Hematopoietic multipotent progenitor cell treated with erythropoietin and hydrocortisone succinate and interleukin-3 and kit ligand, for 8 days (in vitro differentiated cells): ENCODE measurements around the gene NTN5.
"Not testable (repeated sequence)": the region's sequence is repeated elsewhere in the genome, so short reads cannot be mapped to it uniquely, and the experiment has no call there.

ENCODE experiments used
- DNase-seq: peaks from one replicate; pipeline ENCODE4 v3.0.0-alpha.2; 2015

Gene NTN5, protein sequence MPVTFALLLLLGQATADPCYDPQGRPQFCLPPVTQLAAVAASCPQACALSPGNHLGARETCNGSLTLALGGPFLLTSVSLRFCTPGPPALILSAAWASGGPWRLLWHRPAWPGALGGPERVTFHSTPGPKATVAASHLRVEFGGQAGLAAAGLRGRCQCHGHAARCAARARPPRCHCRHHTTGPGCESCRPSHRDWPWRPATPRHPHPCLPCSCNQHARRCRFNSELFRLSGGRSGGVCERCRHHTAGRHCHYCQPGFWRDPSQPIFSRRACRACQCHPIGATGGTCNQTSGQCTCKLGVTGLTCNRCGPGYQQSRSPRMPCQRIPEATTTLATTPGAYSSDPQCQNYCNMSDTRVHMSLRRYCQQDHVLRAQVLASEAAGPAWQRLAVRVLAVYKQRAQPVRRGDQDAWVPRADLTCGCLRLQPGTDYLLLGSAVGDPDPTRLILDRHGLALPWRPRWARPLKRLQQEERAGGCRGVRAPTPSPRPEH

GRCh38 chr19:48672994-48673393 lies at the start of gene NTN5:
Gene NTN5 (minus strand): TSS chr19:48673017. CDS start chr19:48670986, 2,031 bp downstream.
- DNase-seq = no peak

DNA sequence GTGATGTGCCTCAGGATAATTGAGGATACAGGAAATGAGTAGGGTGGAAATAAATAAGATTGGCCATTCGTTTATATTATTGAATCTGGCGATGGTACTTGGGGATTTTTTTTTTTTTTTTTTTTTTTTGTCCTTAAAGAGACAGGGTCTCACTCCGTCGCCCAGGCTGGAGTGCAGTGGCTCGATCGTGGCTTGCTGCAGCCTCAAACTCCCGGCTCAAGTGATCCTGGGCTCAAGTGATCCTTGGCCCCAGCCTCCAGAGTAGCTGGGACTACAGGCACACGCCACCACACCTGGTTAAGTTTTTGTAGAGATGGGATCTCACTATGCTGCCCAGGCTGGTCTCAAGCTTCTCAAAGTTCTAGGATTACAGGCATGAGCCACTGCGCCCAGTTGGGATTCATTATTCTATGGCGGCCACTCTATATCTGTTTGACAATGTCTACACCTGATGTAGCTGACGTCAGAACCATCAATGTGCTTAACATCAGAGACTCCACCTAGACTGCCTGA lies 49.4 kb upstream of the NTN5 start:
- DNase-seq = no peak

DNA sequence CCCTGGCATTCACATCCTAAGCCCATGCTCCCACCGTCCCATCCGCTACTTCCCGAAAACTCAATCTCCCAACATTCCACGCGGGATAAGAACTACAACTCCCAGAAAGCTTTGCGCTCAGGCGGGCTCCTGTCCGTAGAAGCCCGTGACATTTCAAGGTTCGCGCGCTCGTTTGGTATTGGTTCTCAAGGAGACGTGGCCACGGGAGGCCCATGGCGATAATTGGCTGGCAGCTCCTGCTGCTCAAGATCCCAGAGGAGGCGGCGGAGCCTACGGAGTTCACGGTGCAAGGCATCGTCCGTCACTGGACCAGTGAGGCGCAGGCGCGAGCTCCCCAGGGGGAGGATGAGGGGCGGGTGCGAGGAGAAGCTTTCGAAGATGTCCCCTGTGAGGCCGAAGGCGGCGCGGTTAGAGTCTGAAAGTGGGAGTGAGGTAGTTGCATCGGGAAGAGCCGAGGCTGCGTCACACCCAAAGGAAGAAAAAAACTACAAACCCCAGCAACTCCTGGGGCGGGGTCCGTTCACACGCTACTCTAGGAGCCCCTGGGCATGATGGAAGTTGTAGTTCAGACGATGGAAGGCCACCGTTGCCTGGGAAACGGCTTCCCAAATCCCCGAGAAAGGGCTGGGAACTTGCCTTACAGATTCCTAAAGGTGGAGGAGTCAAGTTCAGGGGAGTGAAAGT lies 47.9 kb upstream of the NTN5 start:
- DNase-seq = peak; percentile 98

- DNase-seq = no peak
Measured at GRCh38 chr19:48720251-48720612, 47.4 kb upstream of the NTN5 start.

DNA sequence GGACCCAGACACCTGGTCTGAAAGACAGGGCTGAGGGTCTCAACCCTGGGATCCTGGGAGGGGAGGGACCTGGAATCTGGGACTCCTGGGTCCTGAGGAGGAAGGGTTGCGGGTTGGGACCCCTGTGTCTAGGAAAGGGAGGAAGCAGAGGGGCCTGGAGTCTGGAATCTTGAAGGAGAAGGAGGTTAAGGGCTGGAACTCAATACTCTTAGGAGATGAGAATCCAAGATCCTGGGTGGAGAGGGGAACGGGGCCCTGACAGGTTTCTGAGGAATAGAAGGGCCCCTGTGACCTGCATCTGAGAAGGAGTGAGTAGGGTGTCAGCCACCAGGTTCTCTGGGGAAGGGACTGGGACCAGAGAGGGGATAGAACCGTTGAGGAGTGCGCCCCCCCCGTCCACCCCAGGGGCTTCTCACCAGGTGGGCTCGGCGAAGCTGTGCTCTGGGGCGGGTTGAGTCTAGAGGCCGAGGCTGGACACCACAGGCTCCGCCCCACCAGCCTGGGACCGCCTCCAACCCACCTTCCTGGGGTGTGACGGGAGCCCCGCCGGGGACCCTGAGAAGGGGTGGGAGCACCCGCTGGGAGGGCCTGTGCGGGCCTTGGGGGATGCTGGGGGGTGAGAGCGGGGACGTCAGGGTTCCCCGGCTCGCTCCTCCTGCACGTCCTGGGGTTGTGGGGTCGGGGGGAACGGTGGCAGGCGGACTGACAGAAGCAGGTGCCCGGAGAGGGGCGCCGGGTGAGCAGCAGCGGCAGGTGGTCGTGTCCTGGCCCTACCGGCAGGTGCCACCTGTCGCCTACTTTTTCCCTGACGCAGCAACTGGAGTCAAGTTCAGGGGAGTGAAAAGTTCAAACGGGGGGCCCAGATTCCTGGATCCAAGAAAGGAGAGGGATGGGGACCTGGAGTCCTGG lies 46.7 kb upstream of the NTN5 start, which contains the start of gene MAMSTR:
Gene MAMSTR, minus strand, starts transcription at position 463 of the 909 bp plus-strand sequence. CDS start 694 bp downstream, outside the sequence.
- DNase-seq = no peak

- DNase-seq = no peak
Measured at GRCh38 chr19:48718711-48719231, 46.0 kb upstream of the NTN5 start.

- DNase-seq = not testable (repeated sequence)
Measured at GRCh38 chr19:48718106-48718505, 45.3 kb upstream of the NTN5 start.

- DNase-seq = peak; percentile 54
Measured at GRCh38 chr19:48716562-48717291, 43.9 kb upstream of the NTN5 start.

- DNase-seq = no peak
Measured at GRCh38 chr19:48715681-48716171, 42.9 kb upstream of the NTN5 start.

DNA sequence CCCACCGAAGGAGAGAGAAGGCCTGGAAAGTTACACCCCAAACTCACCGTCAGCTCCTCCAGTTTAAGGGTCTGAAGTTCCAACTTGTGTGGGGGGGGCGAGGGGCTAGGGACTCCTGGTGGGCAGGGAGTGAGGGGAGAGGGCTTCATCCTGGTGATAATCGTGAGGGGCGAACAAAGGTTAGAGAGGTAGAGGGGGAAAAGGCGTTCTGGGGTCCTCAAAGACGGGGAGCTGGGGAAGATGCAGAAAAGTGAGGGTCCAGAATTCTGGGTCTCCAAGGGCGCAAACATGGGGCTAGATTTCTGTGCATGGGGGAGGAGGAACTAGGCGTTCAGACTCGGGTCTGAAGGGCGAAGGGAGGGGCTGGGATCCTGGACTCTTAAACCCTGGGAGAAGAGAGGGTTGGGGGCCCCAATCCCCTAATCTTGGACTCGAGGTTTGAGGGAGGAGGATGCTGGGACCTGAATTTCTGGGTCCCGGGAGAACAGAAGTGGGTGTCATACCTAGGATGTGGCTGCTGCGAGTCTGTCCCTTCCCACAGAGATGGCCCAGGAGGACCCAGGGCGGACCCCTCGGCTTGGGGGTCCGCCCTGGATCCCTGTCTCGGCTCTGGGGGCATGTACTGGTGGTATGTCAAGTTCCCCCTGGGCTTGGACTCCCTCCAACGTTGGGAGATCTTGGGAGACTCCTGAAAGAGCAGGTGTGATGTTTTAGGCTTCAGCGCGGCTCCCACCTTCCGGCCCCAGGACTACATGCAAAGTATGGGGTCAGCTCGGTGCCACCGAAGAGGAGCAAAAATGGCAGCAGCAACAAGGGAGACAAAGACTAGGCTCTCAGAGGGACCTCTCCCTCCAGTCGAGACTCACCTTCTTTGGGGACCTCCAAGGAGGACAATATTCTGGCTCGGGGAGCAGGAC lies 42.2 kb upstream of the NTN5 start:
- no peak for DNase-seq

GRCh38 chr19:48713864-48714755 lies 41.3 kb upstream of the NTN5 start:
- DNase-seq = peak; percentile 99

DNA sequence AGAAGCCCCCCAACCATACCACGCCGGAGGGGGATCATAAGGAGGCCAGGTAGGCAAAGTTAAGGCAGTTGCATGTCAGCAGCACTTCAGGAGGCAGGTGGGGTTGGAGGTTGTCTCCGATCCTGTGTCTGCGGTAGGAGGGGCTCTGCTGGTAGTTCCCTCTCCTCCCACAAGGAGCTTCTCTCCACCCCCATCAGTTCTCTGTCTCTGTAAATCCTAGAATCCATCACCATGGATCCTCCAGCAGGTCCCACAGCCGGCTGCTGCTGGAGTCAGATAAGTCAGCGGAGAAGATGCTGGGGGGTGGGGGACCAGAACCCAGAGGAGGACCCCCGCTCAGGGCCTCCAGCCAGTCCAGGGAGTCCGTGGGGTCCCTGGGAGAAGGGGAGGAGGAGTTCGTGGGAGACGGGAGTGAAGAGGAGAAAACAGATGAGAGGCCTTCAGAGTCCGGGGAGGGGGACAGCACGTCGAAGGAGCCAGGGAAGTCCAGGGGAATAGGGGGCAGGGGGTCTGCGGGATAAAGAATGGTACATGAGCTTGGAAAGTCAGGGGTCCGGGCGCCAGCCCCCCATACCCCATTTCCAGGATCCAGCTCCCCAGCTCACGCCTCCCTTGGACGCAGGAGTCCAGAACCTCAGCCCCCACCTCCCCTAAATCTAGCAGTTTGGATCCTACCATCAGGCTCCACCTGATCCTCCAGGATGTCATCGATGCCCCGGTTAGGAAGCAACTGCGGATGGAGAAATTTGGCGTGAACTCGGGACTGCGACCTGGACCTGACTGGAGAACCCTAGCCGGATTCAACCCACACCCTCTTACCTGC lies 40.4 kb upstream of the NTN5 start:
- peak; percentile 34 for DNase-seq

- DNase-seq = no peak
Measured at GRCh38 chr19:48711106-48711662, 38.4 kb upstream of the NTN5 start.

DNA sequence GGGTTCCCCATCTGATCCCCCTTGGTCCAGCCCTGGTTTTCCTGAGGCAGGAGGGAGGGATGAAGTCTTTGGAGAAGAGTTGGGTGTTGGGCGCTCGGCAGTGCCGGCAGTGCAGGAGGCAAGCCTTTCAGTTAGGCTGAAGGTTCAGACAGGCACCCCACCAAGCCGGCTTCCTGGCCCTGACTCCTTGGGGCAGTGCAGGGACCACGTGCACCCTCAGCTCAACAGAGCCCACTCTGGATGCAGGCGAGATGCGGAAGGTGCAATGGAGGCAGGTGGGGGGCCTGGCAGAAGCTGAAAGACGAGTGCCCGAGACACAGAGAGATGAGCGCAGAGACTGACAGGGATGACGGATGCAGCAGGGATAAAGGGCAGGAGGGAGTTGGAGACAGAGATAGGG lies 35.7 kb upstream of the NTN5 start:
- no peak for DNase-seq

DNA sequence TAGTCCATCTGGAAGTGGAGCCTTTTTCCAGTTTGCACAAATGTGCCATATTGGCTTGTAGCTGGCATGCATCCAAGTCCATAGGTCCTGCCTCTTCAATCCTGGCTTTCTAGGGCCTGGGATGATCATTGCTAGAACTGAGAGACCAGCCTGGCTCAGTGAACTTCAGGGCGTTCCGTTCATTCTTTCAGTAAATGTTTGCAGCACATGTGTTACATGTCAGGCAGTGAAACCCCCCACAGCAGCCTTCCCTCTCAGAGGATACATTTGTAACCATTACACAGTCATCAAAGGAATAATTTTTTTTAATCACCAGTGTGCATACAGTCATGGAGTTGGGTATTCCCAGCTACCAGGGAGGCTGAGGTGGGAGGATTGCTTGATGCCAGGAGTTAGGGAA lies 32.6 kb upstream of the NTN5 start:
- no peak for DNase-seq

GRCh38 chr19:48703316-48703715 lies 30.5 kb upstream of the NTN5 start:
- DNase-seq = no peak

DNA sequence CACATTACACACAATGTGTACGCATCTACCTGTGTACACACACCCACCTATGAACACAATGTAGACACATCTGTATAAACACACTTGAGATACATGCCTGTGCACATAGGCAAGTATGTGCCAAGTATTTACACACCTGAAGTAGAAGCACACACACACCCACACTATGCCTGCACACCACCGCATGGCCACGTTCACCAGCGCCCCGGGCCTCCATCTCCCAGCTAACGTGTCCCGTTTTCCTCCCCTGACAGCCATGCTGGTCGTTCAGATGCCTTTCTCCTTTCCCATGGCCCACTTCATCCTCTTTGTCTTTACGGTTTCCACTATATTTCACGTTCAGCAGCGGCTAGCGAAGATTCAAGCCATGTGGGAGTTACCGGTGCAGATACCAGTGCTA lies 29.9 kb upstream of the NTN5 start:
- DNase-seq = no peak

DNA sequence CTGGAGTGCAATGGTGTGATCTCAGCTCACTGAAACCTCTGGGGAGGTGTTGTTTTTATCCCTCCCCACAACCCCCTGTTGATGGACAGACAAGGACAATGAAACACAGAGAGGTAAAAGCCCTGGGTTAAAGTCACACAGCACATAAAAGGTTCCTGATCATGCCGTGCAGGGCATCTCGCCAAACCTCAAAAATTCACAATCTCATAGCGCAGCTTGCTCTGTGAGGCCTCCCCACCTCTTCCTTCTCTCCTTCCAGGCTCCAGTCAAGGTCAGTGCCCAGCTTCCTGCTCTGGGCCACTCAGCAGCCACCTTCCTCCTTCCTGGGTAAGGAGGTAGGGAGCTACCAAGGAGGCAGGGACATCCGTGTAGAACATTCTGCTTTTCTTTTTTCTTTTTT lies 25.2 kb upstream of the NTN5 start:
- DNase-seq = peak; percentile 92
